HG03097 (cell line): ENCODE results near the gene GRAP2.

Experiments
- ATAC-seq: cut with Tn5 transposase; IDR thresholded peaks from one replicate; pipeline ENCODE4 v1.9.1; 2021; ENCODE audit not compliant: unreplicated experiment, low FRiP score

Gene GRAP2

DNA sequence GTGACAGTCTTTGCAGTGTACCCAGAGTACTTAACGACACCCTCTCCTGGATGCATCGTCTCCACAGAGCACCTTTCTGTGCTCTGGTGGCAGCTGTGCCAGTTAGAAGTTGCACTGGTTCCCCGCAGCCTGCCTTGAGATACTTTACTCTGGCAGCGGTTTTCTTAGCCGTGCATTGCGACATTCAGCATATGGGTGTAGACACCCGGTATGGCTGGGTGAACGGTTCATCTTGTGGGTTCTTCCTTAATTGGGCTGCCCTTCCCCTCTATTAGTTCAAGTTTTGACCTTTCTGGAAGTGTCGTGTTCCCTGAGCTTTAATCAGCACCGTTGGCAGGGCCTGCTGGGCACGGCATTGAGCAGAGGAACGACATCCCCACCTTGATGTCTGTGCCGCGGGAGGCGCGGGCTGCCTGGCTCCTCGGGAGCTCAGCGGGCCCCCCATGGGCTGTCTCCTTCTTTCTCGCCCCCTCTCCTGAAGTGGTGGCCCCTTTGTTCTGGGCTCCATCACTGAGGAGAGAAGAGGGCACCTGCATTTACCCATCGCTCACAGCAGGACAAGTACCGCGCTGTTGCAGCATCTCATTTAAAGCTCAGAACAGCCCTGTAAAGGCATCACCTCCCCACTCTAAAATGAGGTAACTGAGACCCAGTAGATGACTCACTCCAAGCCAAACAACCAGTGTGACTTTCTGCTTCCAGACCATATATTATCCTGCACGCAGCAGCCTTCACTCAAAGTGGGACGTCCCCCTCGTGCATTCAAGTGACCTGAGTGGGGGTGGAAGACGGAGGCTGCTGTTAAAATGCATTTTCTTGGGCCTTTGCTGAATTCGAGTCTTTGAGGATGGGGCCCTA is 107.2 kb downstream of the GRAP2 start:
- no peak for ATAC-seq

- ATAC-seq: no peak
These were observed 107.9 kb downstream of the GRAP2 start for GRCh38 chr22:40008726-40009291.

- no peak for ATAC-seq
These were observed 108.4 kb downstream of the GRAP2 start for GRCh38 chr22:40009292-40009774.

DNA sequence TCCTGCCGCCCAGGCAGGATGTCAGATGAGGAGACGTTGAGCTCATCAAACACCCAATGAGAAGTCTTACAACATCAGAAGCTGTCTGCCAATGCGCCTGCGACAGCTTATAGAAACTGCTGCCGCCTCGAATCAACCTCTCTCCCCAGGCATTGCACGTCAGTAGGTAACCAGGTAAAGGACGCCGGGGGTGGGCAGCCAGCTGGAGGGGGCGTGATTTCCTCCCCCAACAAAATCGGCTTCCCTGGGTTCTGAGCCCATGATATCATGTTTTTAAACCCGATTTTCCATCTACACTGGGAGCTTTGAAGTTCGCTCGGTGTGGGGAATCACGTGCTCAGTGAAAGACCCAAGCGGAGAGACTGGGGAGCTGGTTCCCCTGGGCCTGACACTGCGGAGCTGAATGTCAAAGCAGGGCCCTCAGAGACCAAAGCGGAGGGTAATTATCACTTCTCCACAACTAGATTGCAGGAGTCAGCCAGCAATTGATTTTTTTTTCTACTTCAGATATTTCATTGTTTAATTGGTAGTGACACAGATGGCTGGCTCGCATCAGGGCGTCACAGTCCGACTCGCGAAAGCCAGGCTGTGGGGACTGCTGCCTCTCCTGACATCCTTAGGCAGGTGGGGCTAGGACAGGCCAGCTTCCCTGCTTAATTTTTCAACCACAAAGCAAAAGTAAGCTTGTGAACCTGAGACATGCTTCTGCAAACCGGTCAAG is 109.2 kb downstream of the GRAP2 start:
- ATAC-seq: no peak

- ATAC-seq: no peak
These were observed 109.9 kb downstream of the GRAP2 start for GRCh38 chr22:40010746-40011145.

DNA sequence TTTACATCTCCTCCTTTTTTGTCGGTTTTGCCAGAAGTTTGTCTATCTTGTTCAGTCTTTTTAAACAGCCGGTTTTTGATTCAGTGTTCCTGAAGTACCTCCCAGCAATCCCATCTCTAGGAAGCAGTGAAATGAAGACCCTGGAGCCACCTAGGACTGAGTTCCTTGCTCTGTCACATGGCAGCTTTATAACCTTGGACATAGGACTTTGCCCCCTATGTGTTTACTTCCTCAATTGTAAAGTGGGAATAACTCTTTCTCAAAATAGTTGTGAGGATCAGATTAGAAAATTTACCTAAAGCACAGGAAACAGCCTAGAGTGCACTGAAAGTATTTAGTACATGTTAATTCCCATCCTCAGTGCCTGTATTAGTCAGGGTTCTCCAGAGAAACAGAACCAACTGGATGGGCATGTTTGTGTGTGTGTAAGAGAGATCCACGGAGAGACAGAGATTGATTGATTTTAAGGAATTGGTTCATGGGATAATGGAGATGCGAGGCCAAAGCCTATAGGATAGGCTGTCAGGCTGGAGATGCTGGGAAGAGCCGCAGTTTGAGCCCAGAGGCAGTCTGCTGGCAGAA is 113.9 kb downstream of the GRAP2 start:
- ATAC-seq: no peak

- ATAC-seq: no peak
These were observed 114.6 kb downstream of the GRAP2 start for GRCh38 chr22:40015358-40015976.

GRCh38 chr22:40018051-40018450 is 117.2 kb downstream of the GRAP2 start:
- no peak for ATAC-seq

DNA sequence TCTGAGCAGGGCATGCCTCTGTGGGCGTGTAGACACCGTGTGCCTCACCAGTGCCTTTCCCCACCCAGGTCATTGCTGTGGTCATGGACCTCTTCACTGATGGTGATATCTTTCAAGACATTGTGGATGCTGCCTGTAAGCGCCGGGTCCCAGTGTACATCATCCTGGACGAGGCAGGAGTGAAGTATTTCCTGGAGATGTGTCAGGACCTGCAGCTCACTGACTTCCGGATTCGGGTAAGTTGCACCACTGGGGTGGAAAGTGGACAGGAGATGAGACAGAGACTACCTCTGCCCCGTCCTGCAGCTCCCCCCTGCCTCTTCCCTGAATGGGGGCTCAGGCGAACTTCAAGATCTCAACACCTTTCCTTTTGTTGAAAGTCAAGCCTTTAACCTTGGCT is 118.2 kb downstream of the GRAP2 start:
- no peak for ATAC-seq

GRCh38 chr22:40020956-40021355 is 120.1 kb downstream of the GRAP2 start:
- ATAC-seq: no peak

- no peak for ATAC-seq
These were observed 120.6 kb downstream of the GRAP2 start for GRCh38 chr22:40021401-40022000.

- no peak for ATAC-seq
These were observed 121.8 kb downstream of the GRAP2 start for GRCh38 chr22:40022536-40023240.
